Measurements from ENCODE around the gene IQCK. TPM values are rescaled to one million over a fixed set of nuclear protein-coding genes. Genes with fewer than 3 reads are reported as not detected.

IQCK gene
- total and polyA plus RNA-seq, 2 donors (not counting 3 experiments of a cell fraction or from before 2014, with no cell fraction given), result 17.2 to 18.1 TPM

DNA sequence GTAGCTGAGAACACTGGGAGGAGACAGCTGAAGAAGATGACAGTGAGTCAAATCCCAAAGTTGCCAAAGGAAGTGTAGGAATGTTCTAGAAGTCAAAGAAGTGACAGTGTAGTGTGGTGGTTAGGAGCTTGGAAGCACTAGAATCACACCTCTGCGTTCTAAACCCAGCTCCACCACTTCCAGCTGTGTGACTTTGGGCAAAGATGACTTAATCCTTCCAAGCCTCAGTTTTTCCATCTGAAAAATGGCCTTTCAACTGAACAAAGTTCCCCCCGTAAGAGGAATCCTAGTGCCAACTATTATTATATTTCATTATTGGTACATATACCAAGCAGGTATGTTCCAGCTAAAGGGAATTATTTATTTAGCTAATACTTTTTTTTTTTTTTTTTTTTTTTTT, 56.0 kb downstream of the IQCK start:
- Histone ChIP-seq H3K79me2 (ENCODE audit: control insufficient read depth, insufficient read depth, low read length) (no peaks in the 10 kb centered on the region), H3K9me3 (replicated peaks; ENCODE audit: control insufficient read depth, insufficient read depth, low read length) (no peaks in the 10 kb centered on the region), H3K4me2 (ENCODE audit: insufficient read depth, low read length) (no peak overlapping the region), H2AFZ (ENCODE audit: low read depth, low read length) (no peak overlapping the region), H3K9ac (replicated peaks; ENCODE audit: extremely low read depth, insufficient read depth, low read length) (no peak overlapping the region), H3K9me1 (replicated peaks; ENCODE audit: control insufficient read depth, extremely low read depth, insufficient read depth, low read length) (no peaks in the 10 kb centered on the region), H3K36me3 (ENCODE audit: control insufficient read depth in 2 of 2, extremely low read depth in 1 of 2, insufficient read depth in 2 of 2, low read length in 2 of 2) (no peaks in the 10 kb centered on the region), H3K27me3 (ENCODE audit: control insufficient read depth in 2 of 2, insufficient read depth in 2 of 2, low read length in 2 of 2) (no peaks in the 10 kb centered on the region), H3K27ac (ENCODE audit: insufficient read depth, low read depth, low read length) (no peak overlapping the region), H3K4me1 (ENCODE audit: control insufficient read depth, extremely low read depth, insufficient read depth, low read length) (peaks cover 4% of the 10 kb centered on the region), H3K4me3 (replicated peaks in 1 of 3; ENCODE audit: insufficient read depth in 1 of 3, low read depth in 1 of 3, low read length in 3 of 3) (no peak overlapping the region), H4K20me1 (replicated peaks; ENCODE audit: control insufficient read depth, extremely low read depth, insufficient read depth, low read length) (no peaks in the 10 kb centered on the region)
- BruUV-seq (replicated peaks), result no TSS peak
- FAIRE-seq (no peak), DNase-seq (ENCODE audit: low read depth, low spot score) (no peak)
- CTCF ChIA-PET, result interaction anchor here (1.8 to 3.5 kb wide), 2 partner anchors 19 to 190 kb away, joined by 4 to 9 read pairs; no protein-coding TSS in a partner anchor
- POLR2A ChIA-PET, result no interaction called here
- intact Hi-C loops (cut with micrococcal nuclease) (no loop called here), dilution Hi-C loops (cut with MboI; ENCODE audit: extremely low pct_ligation_motif_present, low sequenced_read_pairs) (no loop called here)
- no peak for TF ChIP-seq MYC (IDR thresholded peaks at IDR 0.05; ENCODE audit: low read depth, low read length)
- TF ChIP-seq MAX (IDR thresholded peaks at IDR 0.05; ENCODE audit: insufficient read depth, insufficient read length), result no peak
- no peak for TF ChIP-seq POLR2AphosphoS5 (IDR thresholded peaks at IDR 0.05; ENCODE audit: insufficient read depth, low read depth, low read length)
- TF ChIP-seq EZH2 (IDR thresholded peaks at IDR 0.05; ENCODE audit: borderline replicate concordance, low read depth, low read length, severe bottlenecking), result no peak

- H3K9me3 ChIP-seq (replicated peaks; ENCODE audit: control insufficient read depth, insufficient read depth, low read length), result no peaks in the 10 kb centered on the region
- no peaks in the 10 kb centered on the region for H3K27me3 ChIP-seq (ENCODE audit: control insufficient read depth in 2 of 2, insufficient read depth in 2 of 2, low read length in 2 of 2)
- no peaks in the 10 kb centered on the region for H3K9me1 ChIP-seq (replicated peaks; ENCODE audit: control insufficient read depth, extremely low read depth, insufficient read depth, low read length)
- ChIA-PET CTCF (no interaction called here), POLR2A (no interaction called here)
- BruUV-seq (replicated peaks), result no TSS peak
- peaks cover 4% of the 10 kb centered on the region for H3K4me1 ChIP-seq (ENCODE audit: control insufficient read depth, extremely low read depth, insufficient read depth, low read length)
- intact Hi-C loops (cut with micrococcal nuclease) (no loop called here), dilution Hi-C loops (cut with MboI; ENCODE audit: extremely low pct_ligation_motif_present, low sequenced_read_pairs) (no loop called here)
- no peak overlapping the region for H3K9ac ChIP-seq (replicated peaks; ENCODE audit: extremely low read depth, insufficient read depth, low read length)
- H3K27ac ChIP-seq (ENCODE audit: insufficient read depth, low read depth, low read length), result no peak overlapping the region
- no peak overlapping the region for H3K4me2 ChIP-seq (ENCODE audit: insufficient read depth, low read length)
- no peaks in the 10 kb centered on the region for H4K20me1 ChIP-seq (replicated peaks; ENCODE audit: control insufficient read depth, extremely low read depth, insufficient read depth, low read length)
- H3K4me3 ChIP-seq (replicated peaks in 1 of 3; ENCODE audit: insufficient read depth in 1 of 3, low read depth in 1 of 3, low read length in 3 of 3), result no peak overlapping the region
- no peaks in the 10 kb centered on the region for H3K79me2 ChIP-seq (ENCODE audit: control insufficient read depth, insufficient read depth, low read length)
- H3K36me3 ChIP-seq (ENCODE audit: control insufficient read depth in 2 of 2, extremely low read depth in 1 of 2, insufficient read depth in 2 of 2, low read length in 2 of 2), result no peaks in the 10 kb centered on the region
- TF ChIP-seq JUN (IDR thresholded peaks at IDR 0.05; ENCODE audit: borderline replicate concordance, insufficient read depth, insufficient read length, low read depth) (no peak), EZH2 (IDR thresholded peaks at IDR 0.05; ENCODE audit: borderline replicate concordance, low read depth, low read length, severe bottlenecking) (no peak), POLR2A (IDR thresholded peaks at IDR 0.05; ENCODE audit: low read depth, low read length) (no peak), GATA2 (IDR thresholded peaks at IDR 0.05; ENCODE audit: insufficient read depth, insufficient read length, low read depth, low read length) (no peak), MAX (IDR thresholded peaks at IDR 0.05; ENCODE audit: insufficient read depth, insufficient read length) (no peak)
- no peak overlapping the region for H2AFZ ChIP-seq (ENCODE audit: low read depth, low read length)
- FAIRE-seq, result no peak
- DNase-seq (ENCODE audit: low read depth, low spot score), result no peak
Observed at GRCh38 chr16:19776147-19776546, 58.1 kb downstream of the IQCK start.

Data from endothelial cell of umbilical vein (primary cell).